Psoas muscle (tissue), 8 donors: ENCODE results near the gene ADAMTSL5. TPM values are rescaled to one million over a fixed set of nuclear protein-coding genes. Genes with fewer than 3 reads are reported as not detected.
A peak's percentile ranks its signal among the peaks of the same experiment; 100 is the strongest.
"Not testable (repeated sequence)": the region's sequence is repeated elsewhere in the genome, so short reads cannot be mapped to it uniquely, and the experiment has no call there.

Experiments
- ATAC-seq, 4 donors: fragments of 200-7000 bp; cut with Tn5 transposase; one replicate each; pipeline ENCODE4 v1.9.1; 2020; ENCODE audit warnings: moderate library complexity in 3 of 4, mild to moderate bottlenecking in 2 of 4
- DNase-seq, 2 donors: peaks; one replicate each; pipeline ENCODE4 v3.0.0-alpha.2; 2020
- H3K27ac ChIP-seq: fragments of 200-600 bp; one replicate; pipeline ENCODE4 v1.8.0; 2022
- H3K27me3 ChIP-seq, 3 donors: fragments of 200-600 bp in 1 of 3; one replicate each; pipeline versions ENCODE4 v1.6.1 to v1.8.0; 2013 to 2022; ENCODE audit warnings: low read length in 2 of 3, mild to moderate bottlenecking in 2 of 3, moderate library complexity in 1 of 3; ENCODE audit not compliant: insufficient read depth in 3 of 3
- H3K36me3 ChIP-seq, 2 donors: fragments of 200-600 bp in 1 of 2; one replicate each; pipeline versions ENCODE4 v1.6.1 to v1.8.0; 2013 to 2022; ENCODE audit warnings: low read depth in 1 of 2, mild to moderate bottlenecking in 1 of 2, moderate library complexity in 1 of 2; ENCODE audit not compliant: insufficient read depth in 1 of 2
- H3K4me1 ChIP-seq: fragments of 200-600 bp; one replicate; pipeline ENCODE4 v1.8.0; 2022
- H3K4me3 ChIP-seq: fragments of 200-600 bp; one replicate; pipeline ENCODE4 v1.8.0; 2022; ENCODE audit warnings: mild to moderate bottlenecking
- H3K9me3 ChIP-seq: fragments of 200-600 bp; one replicate; pipeline ENCODE4 v1.8.0; 2022
- CTCF ChIP-seq: fragments of 200-600 bp; IDR thresholded peaks from one replicate; pipeline ENCODE4 v1.8.0; 2022; ENCODE audit warnings: antibody characterized with exemption
- WGBS, 3 donors: extraction: QIAGEN DNeasy Blood & Tissue Kit; methylation state at CpG; one replicate each; pipeline versions ENCODE4 v1.1.6 to v1.1.7; 2013; 5-methylcytosine and 5-hydroxymethylcytosine counted together
- intact Hi-C, 2 donors: fragments of 100-400 bp; cut with DNase I; formaldehyde crosslinking; loops; one replicate each; pipeline versions ENCODE4 v1.11.0 to v1.14.2; 2022
- polyA plus RNA-seq, 3 donors: library from polyadenylated mRNA; stranded (reverse); fragments of 200-250 nt; gene quantifications; one replicate each; pipeline ENCODE4 v1.2.3, GENCODE V29; 2013
- total RNA-seq, 4 donors: library from RNA; stranded (reverse); fragmentation: NEBNext Ultra II Directional in 2 of 4; extraction: Animal tissue kit (Norgen Biotek cat#: 25700) in 2 of 4; gene quantifications; one replicate each; pipeline versions ENCODE4 v1.2.1 to v1.2.4, GENCODE V29; 2021 to 2023
- donor health status: healthy with polysubstance abuse.
- donor health status: DM: no; HTN: no; CAD: no; lungs with moderate emphysema.
- donor health status: Bipolar disorder and iron deficiency.
- donor health status: healthy.
- donor health status: DM: yes; HTN: yes; CAD: no.
- donor health status: DM: no; HTN: no; CAD: no.
- donor health status: DM: no; HTN: no; CAD: no.
- donor health status: DM: yes; HTN: yes; CAD: no.

The ADAMTSL5 gene
- total and polyA plus RNA-seq, 7 donors: 3.9 to 20.1 (median 12.6) TPM

- H3K4me1 ChIP-seq: peaks cover 17% of the 10 kb centered on the region
- intact Hi-C loops: no loop called here
- no peak overlapping the region for H3K27ac ChIP-seq
- DNase-seq (peak; percentile 66 to 81), ATAC-seq (peak; percentile 13 to 41 (median 34))
- H3K36me3 ChIP-seq: peaks cover 0 to 7% of the 10 kb centered on the region in 2 donors
- 7 to 9% (median 7%) methylated on average over 35 to 49 of the region's 49 CpGs for WGBS, 3 donors
- H3K9me3 ChIP-seq: no peaks in the 10 kb centered on the region
- H3K4me3 ChIP-seq: peak overlapping the region; percentile 51
- TF ChIP-seq CTCF: peak; percentile 75
- peaks cover 0 to 17% (median 6%) of the 10 kb centered on the region in 3 donors for H3K27me3 ChIP-seq
These were observed 9.5 kb downstream of the ADAMTSL5 start for GRCh38 chr19:1503089-1503924.

GRCh38 chr19:1502433-1503088 lies 10.3 kb downstream of the ADAMTSL5 start:
- peaks cover 17% of the 10 kb centered on the region for H3K4me1 ChIP-seq
- 59 to 65% (median 62%) methylated on average over 14 of the region's 14 CpGs for WGBS, 3 donors
- H3K4me3 ChIP-seq: peak overlapping the region; percentile 51
- intact Hi-C loops: no loop called here
- no peak overlapping the region for H3K27ac ChIP-seq
- ATAC-seq (no peak), DNase-seq (no peak)
- no peaks in the 10 kb centered on the region for H3K9me3 ChIP-seq
- H3K36me3 ChIP-seq: peaks cover 0 to 7% of the 10 kb centered on the region in 2 donors
- H3K27me3 ChIP-seq: peaks cover 0 to 25% (median 8%) of the 10 kb centered on the region in 3 donors
- no peak for TF ChIP-seq CTCF

GRCh38 chr19:1501200-1501595 lies 11.6 kb downstream of the ADAMTSL5 start:
- no peaks in the 10 kb centered on the region for H3K9me3 ChIP-seq
- TF ChIP-seq CTCF: no peak
- DNase-seq (no peak), ATAC-seq (peak in 1 of 4 donors; percentile 23)
- intact Hi-C loops: no loop called here
- H3K4me3 ChIP-seq: no peak overlapping the region
- peaks cover 0 to 7% of the 10 kb centered on the region in 2 donors for H3K36me3 ChIP-seq
- H3K4me1 ChIP-seq: peaks cover 12% of the 10 kb centered on the region
- H3K27me3 ChIP-seq: peaks cover 0 to 31% (median 11%) of the 10 kb centered on the region in 3 donors
- WGBS, 3 donors: 20 to 28% (median 27%) methylated on average over 9 of the region's 9 CpGs
- H3K27ac ChIP-seq: no peak overlapping the region

GRCh38 chr19:1499231-1499630 lies 13.6 kb downstream of the ADAMTSL5 start:
- H3K27ac ChIP-seq, H3K36me3 ChIP-seq, H3K4me3 ChIP-seq, H3K9me3 ChIP-seq, ATAC-seq, DNase-seq, intact Hi-C loops: not testable (repeated sequence)
- Histone ChIP-seq H3K4me1 (peaks cover 12% of the 10 kb centered on the region), H3K27me3 (peaks cover 0 to 33% (median 11%) of the 10 kb centered on the region in 3 donors)
- 80 to 88% (median 83%) methylated on average over 2 to 29 of the region's 34 CpGs for WGBS, 3 donors

- no peak for TF ChIP-seq CTCF
- Histone ChIP-seq H3K36me3 (no peaks in the 10 kb centered on the region), H3K9me3 (no peaks in the 10 kb centered on the region), H3K27me3 (peaks cover 0 to 28% (median 9%) of the 10 kb centered on the region in 3 donors), H3K4me1 (peaks cover under 1% of the 10 kb centered on the region), H3K4me3 (no peak overlapping the region), H3K27ac (no peak overlapping the region)
- no peak for ATAC-seq
- WGBS, 3 donors: 66 to 67% (median 67%) methylated on average over 25 of the region's 25 CpGs
- DNase-seq: no peak
- intact Hi-C loops: no loop called here
These were observed 15.1 kb downstream of the ADAMTSL5 start for GRCh38 chr19:1497578-1498235.
